HepG2 (cell line): ENCODE results near the gene LRR1. TPM values are rescaled to one million over a fixed set of nuclear protein-coding genes. Genes with fewer than 3 reads are reported as not detected.

ENCODE experiments used
- ARNT ChIP-seq: fragments of 450-650 bp; IDR thresholded peaks from 2 replicates; pipeline ENCODE4 v1.6.1; 2017
- ESRRA ChIP-seq: sonication (generic); formaldehyde crosslinking; IDR thresholded peaks from 2 replicates; pipeline ENCODE4 v1.5.1; 2020; ENCODE audit warnings: mild to moderate bottlenecking, low read depth, missing genetic modification reagents
- JUND ChIP-seq: sonication (generic); formaldehyde crosslinking; IDR thresholded peaks from 2 replicates; pipeline ENCODE4 v1.8.0; 2022; ENCODE audit warnings: mild to moderate bottlenecking, missing genetic modification reagents
- MTF2 ChIP-seq: sonication (generic); formaldehyde crosslinking; IDR thresholded peaks from 2 replicates; pipeline ENCODE4 v1.5.0; 2020; ENCODE audit warnings: missing genetic modification reagents, borderline replicate concordance
- PAXIP1 ChIP-seq: sonication (generic); formaldehyde crosslinking; conservative IDR thresholded peaks from 2 replicates; pipeline ENCODE4 v1.4.0; 2020; ENCODE audit warnings: mild to moderate bottlenecking, missing genetic modification reagents, moderate library complexity
- RBM22 ChIP-seq: fragments of 200-400 bp; formaldehyde crosslinking; optimal IDR thresholded peaks from 2 replicates; pipeline ENCODE3; 2017; ENCODE audit warnings: mild to moderate bottlenecking, low read length, moderate library complexity
- SALL2 ChIP-seq: sonication (generic); formaldehyde crosslinking; IDR thresholded peaks from 2 replicates; pipeline ENCODE4 v1.8.1; 2023; ENCODE audit warnings: mild to moderate bottlenecking, missing genetic modification reagents, inconsistent platforms
- TEAD2 ChIP-seq: sonication (generic); formaldehyde crosslinking; IDR thresholded peaks from 2 replicates; pipeline ENCODE4 v1.9.0; 2021; ENCODE audit warnings: missing genetic modification reagents
- ZMYM3 ChIP-seq: sonication (generic); formaldehyde crosslinking; IDR thresholded peaks from 2 replicates; pipeline ENCODE4 v1.5.1; 2020; ENCODE audit warnings: mild to moderate bottlenecking, missing genetic modification reagents
- ZNF101 ChIP-seq: sonication (generic); formaldehyde crosslinking; IDR thresholded peaks from 2 replicates; pipeline ENCODE4 v1.4.0; 2020; ENCODE audit warnings: mild to moderate bottlenecking, low read depth, missing genetic modification reagents, borderline replicate concordance
- ZNF331 ChIP-seq: sonication (generic); formaldehyde crosslinking; IDR thresholded peaks from 2 replicates; pipeline ENCODE4 v1.4.0; 2020; ENCODE audit warnings: missing genetic modification reagents
- ZNF564 ChIP-seq: sonication (generic); formaldehyde crosslinking; IDR thresholded peaks from 2 replicates; pipeline ENCODE4 v1.8.1; 2023; ENCODE audit warnings: mild to moderate bottlenecking, missing genetic modification reagents
- ZNF567 ChIP-seq: sonication (generic); formaldehyde crosslinking; IDR thresholded peaks from 2 replicates; pipeline ENCODE4 v1.8.1; 2023; ENCODE audit warnings: mild to moderate bottlenecking, missing genetic modification reagents, borderline replicate concordance
- ZNF569 ChIP-seq: sonication (generic); formaldehyde crosslinking; IDR thresholded peaks from 2 replicates; pipeline ENCODE4 v1.5.0; 2020; ENCODE audit warnings: mild to moderate bottlenecking, missing genetic modification reagents, moderate library complexity, borderline replicate concordance
- ZNF691 ChIP-seq: sonication (generic); formaldehyde crosslinking; IDR thresholded peaks from 2 replicates; pipeline ENCODE4 v1.4.0; 2020; ENCODE audit warnings: missing genetic modification reagents, low read depth, mild to moderate bottlenecking, borderline replicate concordance
- ZNF777 ChIP-seq: sonication (generic); formaldehyde crosslinking; IDR thresholded peaks from 2 replicates; pipeline ENCODE4 v1.4.0; 2020; ENCODE audit warnings: missing genetic modification reagents
- polyA plus RNA-seq, 8 experiments: library from polyadenylated mRNA; depleted of rRNA in 3 of 8; stranded (reverse) in 7 of 8; unstranded in 1 of 8; fragments of >200 nt; fragmentation: Illumina TruSeq in 4 of 8; extraction: Trizol in 4 of 8; gene quantifications; 2 replicates each; pipeline versions ENCODE4 v1.2.1 to v1.2.3, GENCODE V29; 2011 to 2016; ENCODE audit warnings: low read depth in 4 of 8, missing spikeins in 1 of 8, mixed read lengths in 1 of 8; ENCODE audit not compliant: insufficient read depth in 1 of 8
- total RNA-seq, 5 experiments: library from RNA; depleted of rRNA; stranded (reverse); fragments of >200 nt; fragmentation: Illumina TruSeq; extraction: Trizol; gene quantifications; 2 replicates each; pipeline ENCODE4 v1.2.3, GENCODE V29; 2016; ENCODE audit warnings: low read depth in 1 of 5
- TF ChIP-seq, protein P1 (sequence below): IDR thresholded peaks from 2 replicates; pipeline ENCODE4 v1.6.1; 2016; ENCODE audit warnings: low read depth
- TF ChIP-seq, protein P2 (sequence below): sonication (generic); formaldehyde crosslinking; conservative IDR thresholded peaks from 2 replicates; pipeline ENCODE4 v1.5.0; 2020; ENCODE audit warnings: missing genetic modification reagents
- TF ChIP-seq, protein P3 (sequence below): sonication (generic); formaldehyde crosslinking; IDR thresholded peaks from 2 replicates; pipeline ENCODE4 v1.8.0; 2022; ENCODE audit warnings: mild to moderate bottlenecking, missing genetic modification reagents

The LRR1 gene
- total and polyA plus RNA-seq, 2 of the 13 experiments (the other 11 are each of a cell fraction or from before 2014, with no cell fraction given), result 7.0 to 36.2 TPM

DNA sequence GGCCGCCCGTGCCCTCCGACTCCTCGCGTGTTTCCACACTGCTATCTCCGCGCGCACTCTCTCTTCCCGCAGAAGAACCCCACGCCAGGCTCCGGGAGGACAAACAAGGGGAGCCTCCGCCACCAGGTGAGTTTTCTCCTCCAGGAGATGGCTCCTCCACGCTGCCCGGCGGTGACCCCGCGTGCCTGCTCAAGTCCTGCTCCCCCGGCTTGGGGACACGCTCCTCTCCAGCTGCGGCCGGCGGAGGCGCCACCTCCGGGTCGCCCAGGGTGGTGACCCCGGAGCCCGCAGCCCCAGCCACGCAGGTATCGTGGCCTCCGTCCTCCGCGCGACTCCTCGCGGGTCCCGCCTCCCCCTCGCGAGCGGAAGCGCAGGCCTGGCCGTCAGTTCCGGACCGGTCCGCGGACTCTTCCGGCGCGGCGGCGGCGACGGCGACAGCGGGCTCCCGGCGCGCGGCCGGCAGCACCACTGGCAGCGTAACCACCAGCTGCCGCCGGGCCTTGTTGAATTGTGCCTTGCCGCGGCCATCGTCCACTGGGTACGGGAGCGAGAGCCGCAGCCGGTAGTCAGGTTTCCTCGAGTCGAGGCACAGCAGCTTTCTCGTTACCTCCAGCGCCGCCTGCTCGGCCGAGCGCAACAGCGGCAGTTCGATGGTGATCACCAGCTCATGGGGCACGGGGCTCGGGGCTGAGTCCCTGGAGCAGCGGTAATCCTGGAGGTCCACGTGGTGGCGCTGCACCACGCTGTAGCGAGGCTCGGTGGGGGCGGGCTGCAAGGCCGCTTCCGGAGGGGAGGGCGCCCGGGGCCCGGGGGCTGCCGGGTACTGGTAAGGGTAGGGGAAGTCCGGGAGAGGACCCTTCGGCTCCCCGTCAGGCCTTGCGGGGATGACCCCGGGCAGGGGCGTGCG, 35.2 kb downstream of the LRR1 start (continued):
- TF ChIP-seq ZNF101 (CRISPR knock-in tag) (peak; percentile 62; the same call in 1 of the 2 replicates), PAXIP1 (CRISPR knock-in tag) (peak; percentile 73; the same call in 1 of the 2 replicates), ZMYM3 (CRISPR knock-in tag) (peak; percentile 11; the same call in 1 of the 2 replicates), ARNT (no peak), ZNF567 (CRISPR knock-in tag) (peak; percentile 57; the same call in 1 of the 2 replicates), MTF2 (no peak), ZNF777 (CRISPR knock-in tag) (no peak), JUND (CRISPR knock-in tag) (0 out of 2 replicates have a peak, but pooled peaks have one; percentile 51), RBM22 (no peak), ZNF569 (CRISPR knock-in tag) (no peak), TEAD2 (CRISPR knock-in tag) (no peak), ZNF691 (CRISPR knock-in tag) (peak; percentile 37; the same call in 1 of the 2 replicates), ZNF564 (no peak; the same call in 1 of the 2 replicates), SALL2 (CRISPR knock-in tag) (peak; percentile 34; the same call in 1 of the 2 replicates), ZNF331 (peak; percentile 86; the same call in 1 of the 2 replicates), ESRRA (CRISPR knock-in tag) (peak; percentile 19)
- TF ChIP-seq, protein P1, sequence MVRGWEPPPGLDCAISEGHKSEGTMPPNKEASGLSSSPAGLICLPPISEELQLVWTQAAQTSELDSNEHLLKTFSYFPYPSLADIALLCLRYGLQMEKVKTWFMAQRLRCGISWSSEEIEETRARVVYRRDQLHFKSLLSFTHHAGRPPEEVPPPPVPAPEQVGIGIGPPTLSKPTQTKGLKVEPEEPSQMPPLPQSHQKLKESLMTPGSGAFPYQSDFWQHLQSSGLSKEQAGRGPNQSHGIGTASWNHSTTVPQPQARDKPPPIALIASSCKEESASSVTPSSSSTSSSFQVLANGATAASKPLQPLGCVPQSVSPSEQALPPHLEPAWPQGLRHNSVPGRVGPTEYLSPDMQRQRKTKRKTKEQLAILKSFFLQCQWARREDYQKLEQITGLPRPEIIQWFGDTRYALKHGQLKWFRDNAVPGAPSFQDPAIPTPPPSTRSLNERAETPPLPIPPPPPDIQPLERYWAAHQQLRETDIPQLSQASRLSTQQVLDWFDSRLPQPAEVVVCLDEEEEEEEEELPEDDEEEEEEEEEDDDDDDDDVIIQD (CRISPR knock-in tag), result no peak
- TF ChIP-seq, protein P2, sequence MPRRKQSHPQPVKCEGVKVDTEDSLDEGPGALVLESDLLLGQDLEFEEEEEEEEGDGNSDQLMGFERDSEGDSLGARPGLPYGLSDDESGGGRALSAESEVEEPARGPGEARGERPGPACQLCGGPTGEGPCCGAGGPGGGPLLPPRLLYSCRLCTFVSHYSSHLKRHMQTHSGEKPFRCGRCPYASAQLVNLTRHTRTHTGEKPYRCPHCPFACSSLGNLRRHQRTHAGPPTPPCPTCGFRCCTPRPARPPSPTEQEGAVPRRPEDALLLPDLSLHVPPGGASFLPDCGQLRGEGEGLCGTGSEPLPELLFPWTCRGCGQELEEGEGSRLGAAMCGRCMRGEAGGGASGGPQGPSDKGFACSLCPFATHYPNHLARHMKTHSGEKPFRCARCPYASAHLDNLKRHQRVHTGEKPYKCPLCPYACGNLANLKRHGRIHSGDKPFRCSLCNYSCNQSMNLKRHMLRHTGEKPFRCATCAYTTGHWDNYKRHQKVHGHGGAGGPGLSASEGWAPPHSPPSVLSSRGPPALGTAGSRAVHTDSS, result no peak
- TF ChIP-seq, protein P3, sequence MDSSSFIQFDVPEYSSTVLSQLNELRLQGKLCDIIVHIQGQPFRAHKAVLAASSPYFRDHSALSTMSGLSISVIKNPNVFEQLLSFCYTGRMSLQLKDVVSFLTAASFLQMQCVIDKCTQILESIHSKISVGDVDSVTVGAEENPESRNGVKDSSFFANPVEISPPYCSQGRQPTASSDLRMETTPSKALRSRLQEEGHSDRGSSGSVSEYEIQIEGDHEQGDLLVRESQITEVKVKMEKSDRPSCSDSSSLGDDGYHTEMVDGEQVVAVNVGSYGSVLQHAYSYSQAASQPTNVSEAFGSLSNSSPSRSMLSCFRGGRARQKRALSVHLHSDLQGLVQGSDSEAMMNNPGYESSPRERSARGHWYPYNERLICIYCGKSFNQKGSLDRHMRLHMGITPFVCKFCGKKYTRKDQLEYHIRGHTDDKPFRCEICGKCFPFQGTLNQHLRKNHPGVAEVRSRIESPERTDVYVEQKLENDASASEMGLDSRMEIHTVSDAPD (CRISPR knock-in tag), result peak; percentile 81; the same call in 1 of the 2 replicates
